A673 (cell line): ENCODE measurements around the gene FCHSD2. TPM values are rescaled to one million over a fixed set of nuclear protein-coding genes. Genes with fewer than 3 reads are reported as not detected.

ENCODE experiments used
- BruUV-seq: library from RNA; stranded (reverse); fragments of 400-500 nt; replicated peaks from 2 replicates; lab custom pipeline; 2021; lab: Mats Ljungman, UMichigan
- CTCF ChIA-PET: fragments of 300-600 bp; sonication (Branson Sonifier 250); formaldehyde crosslinking; loops from one replicate; lab custom pipeline; 2022; ENCODE audit warnings: antibody characterized with exemption; lab: Charles Lee
- POLR2A ChIA-PET: fragments of 300-600 bp; sonication (Branson Sonifier 250); formaldehyde crosslinking; loops from one replicate; lab custom pipeline; 2022; ENCODE audit warnings: antibody characterized with exemption; ENCODE audit not compliant: low non-redundant PET; lab: Charles Lee
- DNase-seq: peaks from one replicate; pipeline ENCODE4 v3.0.0-alpha.2; 2015; ENCODE audit warnings: low spot score
- H3K27ac ChIP-seq: fragments of 200-600 bp; sonication (generic); 2 replicates; pipeline ENCODE4 v1.5.1; 2016; ENCODE audit warnings: mixed run types, low read depth, mild to moderate bottlenecking, mixed read lengths, antibody characterized with exemption, low read length; ENCODE audit not compliant: poor library complexity, severe bottlenecking
- H3K27me3 ChIP-seq: fragments of 200-600 bp; sonication (generic); replicated peaks from 2 replicates; pipeline ENCODE4 v1.6.1; 2017; ENCODE audit warnings: mixed run types, low read depth, mild to moderate bottlenecking, mixed read lengths, antibody characterized with exemption, low read length; ENCODE audit not compliant: insufficient read depth, poor library complexity
- H3K36me3 ChIP-seq: fragments of 200-600 bp; sonication (generic); 2 replicates; pipeline ENCODE4 v1.6.1; 2016; ENCODE audit warnings: mixed run types, mild to moderate bottlenecking, mixed read lengths, antibody characterized with exemption, low read length; ENCODE audit not compliant: insufficient read depth, poor library complexity, severe bottlenecking
- H3K4me1 ChIP-seq: fragments of 200-600 bp; sonication (generic); 2 replicates; pipeline ENCODE4 v1.6.1; 2017; ENCODE audit warnings: mixed run types, mild to moderate bottlenecking, mixed read lengths, antibody characterized with exemption, low read length; ENCODE audit not compliant: insufficient read depth, poor library complexity, severe bottlenecking
- H3K4me3 ChIP-seq: fragments of 200-600 bp; sonication (generic); 2 replicates; pipeline ENCODE4 v1.5.1; 2016; ENCODE audit warnings: low read depth, mixed run types, mild to moderate bottlenecking, mixed read lengths, low read length; ENCODE audit not compliant: poor library complexity, severe bottlenecking
- H3K9me3 ChIP-seq: fragments of 200-600 bp; sonication (generic); 2 replicates; pipeline ENCODE4 v1.6.1; 2016; ENCODE audit warnings: mixed run types, low read depth, mild to moderate bottlenecking, mixed read lengths, antibody characterized with exemption, low read length; ENCODE audit not compliant: poor library complexity, severe bottlenecking
- CTCF ChIP-seq: fragments of 300-800, 200-600 bp; sonication (generic); conservative IDR thresholded peaks from 2 replicates; pipeline ENCODE4 v1.5.1; 2017; ENCODE audit warnings: low read depth, mild to moderate bottlenecking, antibody characterized with exemption, low read length, moderate library complexity, mixed read lengths
- EZH2 ChIP-seq: fragments of 200-600 bp; sonication (generic); IDR thresholded peaks from 2 replicates; pipeline ENCODE4 v1.6.1; 2017; ENCODE audit warnings: borderline replicate concordance, low read depth, mild to moderate bottlenecking, mixed read lengths, antibody characterized with exemption, low read length; ENCODE audit not compliant: poor library complexity, severe bottlenecking
- intact Hi-C: fragments of 100-400 bp; cut with micrococcal nuclease; formaldehyde crosslinking; loops from one replicate; pipeline ENCODE4 v1.10.0; 2022; ENCODE audit not compliant: unreplicated experiment
- total RNA-seq: library from RNA; stranded (reverse); gene quantifications from 2 replicates; pipeline ENCODE4 v1.2.3, GENCODE V29; 2021

Gene FCHSD2
- total RNA-seq, 1 experiment from 2014 or later: 44.7 TPM

- intact Hi-C loops: loop anchor here (2.0 kb wide), 1 partner anchor 254 kb away; no protein-coding TSS in a partner anchor
Measured at GRCh38 chr11:72924568-72925190, 217.4 kb downstream of the FCHSD2 start.

GRCh38 chr11:72921028-72921716 lies 220.9 kb downstream of the FCHSD2 start:
- intact Hi-C loops: no loop called here
- BruUV-seq: no TSS peak
- DNase-seq: no peak
- Histone ChIP-seq H3K27me3 (no peaks in the 10 kb centered on the region), H3K27ac (no peak overlapping the region), H3K4me3 (no peak overlapping the region), H3K4me1 (peaks cover 6% of the 10 kb centered on the region), H3K36me3 (no peaks in the 10 kb centered on the region), H3K9me3 (no peaks in the 10 kb centered on the region)
- ChIA-PET POLR2A (interaction anchor here (0.5 kb wide), 1 partner anchor 114 kb away, joined by 4 read pairs; no protein-coding TSS in a partner anchor), CTCF (no interaction called here)
- no peak for TF ChIP-seq CTCF
- no peak for TF ChIP-seq EZH2

More at GRCh38 chr11:72924568-72925190, 217.4 kb downstream of the FCHSD2 start:
- DNase-seq: peak; percentile 43
- H3K4me3 ChIP-seq: no peak overlapping the region
- peaks cover 3% of the 10 kb centered on the region for H3K4me1 ChIP-seq
- no peaks in the 10 kb centered on the region for H3K36me3 ChIP-seq
- CTCF ChIA-PET: interaction anchor here (0.6 to 1.8 kb wide), 7 partner anchors 14 to 469 kb away, joined by 3 to 14 read pairs (median 4); no protein-coding TSS in a partner anchor
- POLR2A ChIA-PET: interaction anchor here (0.5 kb wide), 1 partner anchor 202 kb away, joined by 4 read pairs; no protein-coding TSS in a partner anchor
- BruUV-seq: no TSS peak
- H3K9me3 ChIP-seq: no peaks in the 10 kb centered on the region
- peak; percentile 74 for TF ChIP-seq CTCF
- no peak for TF ChIP-seq EZH2
- H3K27me3 ChIP-seq: no peaks in the 10 kb centered on the region
- H3K27ac ChIP-seq: no peak overlapping the region

- ChIA-PET CTCF (no interaction called here), POLR2A (interaction anchor here (0.6 kb wide), 1 partner anchor 176 kb away, joined by 5 read pairs; no protein-coding TSS in a partner anchor)
- no peak for TF ChIP-seq CTCF
- no peak for TF ChIP-seq EZH2
- no TSS peak for BruUV-seq
- Histone ChIP-seq H3K27ac (no peak overlapping the region), H3K9me3 (no peaks in the 10 kb centered on the region), H3K27me3 (no peaks in the 10 kb centered on the region), H3K36me3 (no peaks in the 10 kb centered on the region), H3K4me1 (peaks cover 6% of the 10 kb centered on the region), H3K4me3 (no peak overlapping the region)
- no peak for DNase-seq
- intact Hi-C loops: no loop called here
Measured at GRCh38 chr11:72920001-72920400, 222.1 kb downstream of the FCHSD2 start.
